WTC11 (cell line): Measurements from ENCODE around the gene TMEM269. TPM values are rescaled to one million over a fixed set of nuclear protein-coding genes. Genes with fewer than 3 reads are reported as not detected.

Source experiments
- ATAC-seq: fragments of 200-7000 bp; cut with Tn5 transposase; 2 replicates; pipeline ENCODE4 v1.10.0; 2021; ENCODE audit warnings: mild to moderate bottlenecking, moderate library complexity
- CTCF ChIA-PET: fragments of 300-600 bp; sonication (Branson Sonifier 250); formaldehyde crosslinking; loops from one replicate; lab custom pipeline; 2021; ENCODE audit warnings: antibody characterized with exemption; lab: Charles Lee
- POLR2A ChIA-PET: fragments of 350-600 bp; sonication (Branson Sonifier 250); formaldehyde crosslinking; loops from one replicate; lab custom pipeline; 2021; ENCODE audit warnings: antibody characterized with exemption; lab: Charles Lee
- DNase-seq: peaks from one replicate; pipeline ENCODE4 v3.0.0; 2021; ENCODE audit warnings: low spot score
- H3K27ac Mint-ChIP-seq: 2 replicates; pipeline ENCODE4 v1.8.0; 2021; ENCODE audit warnings: mixed read lengths
- H3K27me3 Mint-ChIP-seq: 2 replicates; pipeline ENCODE4 v1.8.0; 2021; ENCODE audit warnings: low read depth, mild to moderate bottlenecking, moderate library complexity, mixed read lengths
- H3K36me3 Mint-ChIP-seq: 2 replicates; pipeline ENCODE4 v1.8.0; 2021; ENCODE audit warnings: mixed read lengths
- H3K4me1 Mint-ChIP-seq: 2 replicates; pipeline ENCODE4 v1.8.0; 2022; ENCODE audit warnings: mixed read lengths
- H3K4me3 Mint-ChIP-seq: 2 replicates; pipeline ENCODE4 v1.8.0; 2021; ENCODE audit warnings: mild to moderate bottlenecking, moderate library complexity, mixed read lengths
- H3K9me3 Mint-ChIP-seq: 2 replicates; pipeline ENCODE4 v1.8.0; 2021; ENCODE audit warnings: mixed read lengths
- CREM ChIP-seq: sonication (generic); formaldehyde crosslinking; IDR thresholded peaks from 2 replicates; pipeline ENCODE4 v1.8.1; 2022; ENCODE audit warnings: mild to moderate bottlenecking, missing genetic modification reagents, moderate library complexity
- E2F5 ChIP-seq: sonication (generic); formaldehyde crosslinking; IDR thresholded peaks from 2 replicates; pipeline ENCODE4 v1.8.1; 2022; ENCODE audit warnings: mild to moderate bottlenecking, moderate library complexity, missing genetic modification reagents
- FOXJ3 ChIP-seq: sonication (generic); formaldehyde crosslinking; IDR thresholded peaks from 2 replicates; pipeline ENCODE4 v1.9.0; 2021; ENCODE audit warnings: missing genetic modification reagents, mild to moderate bottlenecking, borderline replicate concordance
- FOXP4 ChIP-seq: sonication (generic); formaldehyde crosslinking; IDR thresholded peaks from 2 replicates; pipeline ENCODE4 v1.8.0; 2022; ENCODE audit warnings: mild to moderate bottlenecking, missing genetic modification reagents
- GRHL2 ChIP-seq: fragments of 250-450 bp; sonication (Bioruptor Pico); IDR thresholded peaks from 2 replicates; pipeline ENCODE4 v1.8.0; 2022; ENCODE audit warnings: mild to moderate bottlenecking, moderate library complexity; ENCODE audit not compliant: insufficient replicate concordance, severe bottlenecking
- JAZF1 ChIP-seq: fragments of 250-450 bp; sonication (Bioruptor Pico); IDR thresholded peaks from 2 replicates; pipeline ENCODE4 v1.9.0; 2021; ENCODE audit warnings: moderate library complexity, mild to moderate bottlenecking, inconsistent platforms
- KAT7 ChIP-seq: sonication (generic); formaldehyde crosslinking; IDR thresholded peaks from 2 replicates; pipeline ENCODE4 v1.8.1; 2023; ENCODE audit warnings: missing genetic modification reagents, mild to moderate bottlenecking, borderline replicate concordance
- MXD4 ChIP-seq: fragments of 250-450 bp; sonication (Bioruptor Pico); IDR thresholded peaks from 2 replicates; pipeline ENCODE4 v1.8.0; 2021; ENCODE audit warnings: mild to moderate bottlenecking, moderate library complexity, borderline replicate concordance
- NR1H2 ChIP-seq: sonication (generic); formaldehyde crosslinking; IDR thresholded peaks from 2 replicates; pipeline ENCODE4 v1.9.0; 2021; ENCODE audit warnings: mild to moderate bottlenecking, moderate library complexity, missing genetic modification reagents
- NR2C2 ChIP-seq: sonication (generic); formaldehyde crosslinking; IDR thresholded peaks from 2 replicates; pipeline ENCODE4 v1.8.0; 2022; ENCODE audit warnings: mild to moderate bottlenecking, missing genetic modification reagents
- TEAD1 ChIP-seq: sonication (generic); formaldehyde crosslinking; IDR thresholded peaks from 2 replicates; pipeline ENCODE4 v1.8.0; 2022; ENCODE audit warnings: mild to moderate bottlenecking, missing genetic modification reagents
- ZBTB43 ChIP-seq: sonication (generic); formaldehyde crosslinking; IDR thresholded peaks from 2 replicates; pipeline ENCODE4 v1.8.1; 2023; ENCODE audit warnings: mild to moderate bottlenecking, missing genetic modification reagents
- ZNF317 ChIP-seq: sonication (generic); formaldehyde crosslinking; IDR thresholded peaks from 2 replicates; pipeline ENCODE4 v1.8.1; 2023; ENCODE audit warnings: low read depth, mild to moderate bottlenecking, moderate library complexity, missing genetic modification reagents, borderline replicate concordance
- ZNF532 ChIP-seq: fragments of 250-450 bp; sonication (Bioruptor Pico); IDR thresholded peaks from 2 replicates; pipeline ENCODE4 v1.9.0; 2021; ENCODE audit warnings: mild to moderate bottlenecking, borderline replicate concordance
- total RNA-seq: library from RNA; stranded (reverse); gene quantifications from 3 replicates; pipeline ENCODE4 v1.2.3, GENCODE V29; 2021

The TMEM269 gene
- total RNA-seq, 1 experiment from 2014 or later = 0.57 TPM

- no peak for TF ChIP-seq ZNF532 (CRISPR knock-in tag)
These were observed 27.6 kb upstream of the TMEM269 start (continued) for GRCh38 chr1:42756956-42757891.

GRCh38 chr1:42757892-42758275, 26.9 kb upstream of the TMEM269 start:
- H3K36me3 Mint-ChIP-seq = peaks cover 65% of the 10 kb centered on the region
- TF ChIP-seq TEAD1 (CRISPR knock-in tag) (no peak), NR1H2 (CRISPR knock-in tag) (no peak), ZNF532 (CRISPR knock-in tag) (no peak), ZBTB43 (CRISPR knock-in tag) (no peak), GRHL2 (no peak), FOXP4 (CRISPR knock-in tag) (no peak), MXD4 (no peak), CREM (CRISPR knock-in tag) (no peak), FOXJ3 (no peak), E2F5 (CRISPR knock-in tag) (no peak), JAZF1 (no peak), KAT7 (CRISPR knock-in tag) (no peak), NR2C2 (CRISPR knock-in tag) (no peak), ZNF317 (CRISPR knock-in tag) (no peak)
- no peak overlapping the region for H3K4me3 Mint-ChIP-seq
- CTCF ChIA-PET = interaction anchor here (0.8 to 2.1 kb wide), 11 partner anchors 9 to 584 kb away, joined by 3 to 42 read pairs (median 5); partner anchors contain the start of genes C1orf50, CLDN19 and P3H1
- DNase-seq (no peak), ATAC-seq (no peak)
- no peaks in the 10 kb centered on the region for H3K27me3 Mint-ChIP-seq
- no peak overlapping the region for H3K27ac Mint-ChIP-seq
- H3K4me1 Mint-ChIP-seq = peaks cover 2% of the 10 kb centered on the region
- H3K9me3 Mint-ChIP-seq = peaks cover 3% of the 10 kb centered on the region
- POLR2A ChIA-PET = interaction anchor here (1.8 kb wide), 1 partner anchor 9 kb away, joined by 9 read pairs; the partner anchor contains the start of genes C1orf50 and P3H1
